PC-3 (cell line): ENCODE results near the gene MSGN1. TPM values are rescaled to one million over a fixed set of nuclear protein-coding genes. Genes with fewer than 3 reads are reported as not detected.
A peak's percentile ranks its signal among the peaks of the same experiment; 100 is the strongest.

ENCODE experiments used
- ATAC-seq: fragments of 200-7000 bp; cut with Tn5 transposase; 2 replicates; pipeline ENCODE4 v1.9.1; 2020; ENCODE audit warnings: mild to moderate bottlenecking, moderate library complexity
- BruUV-seq: library from RNA; stranded (reverse); fragments of 400-500 nt; replicated peaks from 2 replicates; lab custom pipeline; 2021; lab: Mats Ljungman, UMichigan
- CTCF ChIA-PET: fragments of 300-600 bp; sonication (Branson Sonifier 250); formaldehyde crosslinking; loops from one replicate; lab custom pipeline; 2022; ENCODE audit warnings: antibody characterized with exemption; lab: Charles Lee
- POLR2A ChIA-PET: fragments of 300-600 bp; sonication (Branson Sonifier 250); formaldehyde crosslinking; loops from one replicate; lab custom pipeline; 2022; ENCODE audit warnings: antibody characterized with exemption; ENCODE audit not compliant: unreplicated experiment; lab: Charles Lee
- DNase-seq: peaks from one replicate; pipeline ENCODE4 v3.0.0-alpha.2; 2015
- H2AFZ ChIP-seq: fragments of 300-600 bp; sonication (generic); 2 replicates; pipeline ENCODE4 v1.6.0; 2016; ENCODE audit warnings: antibody characterized with exemption, low read length
- H3F3A ChIP-seq: fragments of 300-600 bp; sonication (generic); one replicate; pipeline ENCODE4 v1.6.0; 2017; ENCODE audit warnings: antibody characterized with exemption, low read length, control low read depth, mild to moderate bottlenecking; ENCODE audit not compliant: unreplicated experiment
- H3K27ac ChIP-seq: fragments of 300-600 bp; sonication (generic); 2 replicates; pipeline ENCODE4 v1.5.1; 2016; ENCODE audit warnings: mild to moderate bottlenecking, low read length
- H3K27me3 ChIP-seq: fragments of 300-600 bp; sonication (generic); 2 replicates; pipeline ENCODE4 v1.6.1; 2016; ENCODE audit warnings: low read length, mixed read lengths
- H3K36me3 ChIP-seq: fragments of 300-600 bp; sonication (generic); 2 replicates; pipeline ENCODE4 v1.6.1; 2016; ENCODE audit warnings: low read depth, mixed run types, low read length, mixed read lengths
- H3K4me1 ChIP-seq: fragments of 300-600 bp; sonication (generic); 2 replicates; pipeline ENCODE4 v1.5.1; 2016; ENCODE audit warnings: low read length; ENCODE audit not compliant: insufficient read depth
- H3K4me2 ChIP-seq: fragments of 300-600 bp; sonication (generic); 2 replicates; pipeline ENCODE4 v1.6.0; 2016; ENCODE audit warnings: low read length
- H3K4me3 ChIP-seq: fragments of 300-600 bp; sonication (generic); 2 replicates; pipeline ENCODE4 v1.5.1; 2016; ENCODE audit warnings: mild to moderate bottlenecking, low read length, mixed read lengths
- H3K79me2 ChIP-seq: fragments of 300-600 bp; sonication (generic); 2 replicates; pipeline ENCODE4 v1.6.1; 2017; ENCODE audit warnings: low read length, mixed read lengths
- H3K9ac ChIP-seq: fragments of 300-600 bp; sonication (generic); 2 replicates; pipeline ENCODE4 v1.6.0; 2016; ENCODE audit warnings: mild to moderate bottlenecking, low read length
- H3K9me2 ChIP-seq: fragments of 300-600 bp; sonication (generic); replicated peaks from 2 replicates; pipeline ENCODE4 v1.6.1; 2016; ENCODE audit warnings: mixed run types, low read length, mixed read lengths
- H3K9me3 ChIP-seq: fragments of 300-600 bp; sonication (generic); 2 replicates; pipeline ENCODE4 v1.6.1; 2016; ENCODE audit warnings: low read length, mixed read lengths
- H4K20me1 ChIP-seq: fragments of 300-600 bp; sonication (generic); 2 replicates; pipeline ENCODE4 v1.6.1; 2016; ENCODE audit warnings: low read length, mixed read lengths
- EZH2 ChIP-seq: fragments of 300-600 bp; sonication (generic); IDR thresholded peaks from one replicate; pipeline ENCODE4 v1.6.1; 2017; ENCODE audit warnings: antibody characterized with exemption, mild to moderate bottlenecking, low read length; ENCODE audit not compliant: unreplicated experiment
- EZH2phosphoT487 ChIP-seq: fragments of 300-600 bp; sonication (generic); IDR thresholded peaks from 2 replicates; pipeline ENCODE4 v1.6.1; 2018; ENCODE audit warnings: mild to moderate bottlenecking, antibody characterized with exemption, low read length, borderline replicate concordance
- intact Hi-C: fragments of 100-400 bp; cut with micrococcal nuclease; formaldehyde crosslinking; loops from 2 replicates; pipeline ENCODE4 v1.9.0; 2023
- total RNA-seq: library from RNA; depleted of rRNA; stranded (reverse); fragments of >200 nt; gene quantifications from 2 replicates; pipeline ENCODE4 v1.2.3, GENCODE V29; 2014; rRNA removed
- TF ChIP-seq, protein P1 (sequence below): fragments of 300-600 bp; sonication (generic); conservative IDR thresholded peaks from 2 replicates; pipeline ENCODE4 v1.5.1; 2017; ENCODE audit warnings: antibody characterized with exemption, low read depth, mild to moderate bottlenecking, low read length

MSGN1 gene
- total RNA-seq, 1 experiment from 2014 or later = not detected

DNA sequence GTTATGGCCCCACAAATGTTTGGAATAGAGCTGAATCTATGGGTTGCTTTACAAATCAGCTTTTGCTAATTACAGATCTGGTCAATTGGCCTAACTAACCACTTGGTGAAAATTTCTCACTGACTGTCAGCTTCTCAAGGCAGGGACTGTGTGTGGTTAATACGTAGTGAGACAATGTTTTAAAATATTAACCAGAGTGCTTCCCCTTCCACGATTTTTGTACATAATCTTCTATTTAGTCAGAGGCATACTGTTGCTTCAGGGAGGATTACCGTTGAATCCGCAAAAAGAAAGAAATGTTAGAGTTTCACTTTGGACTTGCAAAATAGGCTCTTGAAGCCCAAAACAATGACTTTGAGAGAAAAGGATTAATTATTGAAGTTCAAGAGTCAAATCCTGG lies 47.3 kb downstream of the MSGN1 start:
- DNase-seq (no peak), ATAC-seq (no peak)
- POLR2A ChIA-PET = no interaction called here
- H2AFZ ChIP-seq = no peak overlapping the region
- intact Hi-C loops = no loop called here
- no peaks in the 10 kb centered on the region for H3K9me3 ChIP-seq
- no peaks in the 10 kb centered on the region for H3K9me2 ChIP-seq
- no peak overlapping the region for H3K27ac ChIP-seq
- BruUV-seq = no TSS peak
- CTCF ChIA-PET = no interaction called here
- H4K20me1 ChIP-seq = no peaks in the 10 kb centered on the region
- H3F3A ChIP-seq = no peaks in the 10 kb centered on the region
- H3K79me2 ChIP-seq = no peaks in the 10 kb centered on the region
- TF ChIP-seq EZH2 (no peak), EZH2phosphoT487 (no peak)
- TF ChIP-seq, protein P1, sequence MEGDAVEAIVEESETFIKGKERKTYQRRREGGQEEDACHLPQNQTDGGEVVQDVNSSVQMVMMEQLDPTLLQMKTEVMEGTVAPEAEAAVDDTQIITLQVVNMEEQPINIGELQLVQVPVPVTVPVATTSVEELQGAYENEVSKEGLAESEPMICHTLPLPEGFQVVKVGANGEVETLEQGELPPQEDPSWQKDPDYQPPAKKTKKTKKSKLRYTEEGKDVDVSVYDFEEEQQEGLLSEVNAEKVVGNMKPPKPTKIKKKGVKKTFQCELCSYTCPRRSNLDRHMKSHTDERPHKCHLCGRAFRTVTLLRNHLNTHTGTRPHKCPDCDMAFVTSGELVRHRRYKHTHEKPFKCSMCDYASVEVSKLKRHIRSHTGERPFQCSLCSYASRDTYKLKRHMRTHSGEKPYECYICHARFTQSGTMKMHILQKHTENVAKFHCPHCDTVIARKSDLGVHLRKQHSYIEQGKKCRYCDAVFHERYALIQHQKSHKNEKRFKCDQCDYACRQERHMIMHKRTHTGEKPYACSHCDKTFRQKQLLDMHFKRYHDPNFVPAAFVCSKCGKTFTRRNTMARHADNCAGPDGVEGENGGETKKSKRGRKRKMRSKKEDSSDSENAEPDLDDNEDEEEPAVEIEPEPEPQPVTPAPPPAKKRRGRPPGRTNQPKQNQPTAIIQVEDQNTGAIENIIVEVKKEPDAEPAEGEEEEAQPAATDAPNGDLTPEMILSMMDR = no peak
- 0 out of 2 replicates have a peak, but pooled peaks cover 3% of the 10 kb centered on the region for H3K27me3 ChIP-seq
- H3K4me3 ChIP-seq = no peak overlapping the region
- no peaks in the 10 kb centered on the region for H3K4me1 ChIP-seq
- H3K4me2 ChIP-seq = no peak overlapping the region
- no peak overlapping the region for H3K9ac ChIP-seq
- no peaks in the 10 kb centered on the region for H3K36me3 ChIP-seq

DNA sequence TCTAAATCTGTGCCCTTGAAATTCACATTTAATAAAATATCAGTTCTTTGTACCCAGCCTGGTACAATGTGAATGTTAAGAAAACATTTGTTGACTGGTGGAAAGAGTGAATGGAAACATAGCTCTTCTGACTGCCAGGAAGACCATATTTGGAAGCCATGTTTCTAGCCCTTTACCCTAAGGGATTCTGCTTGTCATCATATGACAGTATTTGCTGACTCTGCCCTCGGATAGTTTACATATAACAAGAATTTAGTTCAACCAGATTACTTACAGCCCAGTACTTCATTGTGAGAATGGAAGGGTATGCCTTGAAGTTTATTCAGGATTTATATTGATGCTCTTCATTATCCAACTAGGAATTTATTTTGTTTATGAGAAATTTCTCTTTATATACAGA lies 48.4 kb downstream of the MSGN1 start:
- H3F3A ChIP-seq = no peaks in the 10 kb centered on the region
- H4K20me1 ChIP-seq = no peaks in the 10 kb centered on the region
- no peaks in the 10 kb centered on the region for H3K9me3 ChIP-seq
- no peaks in the 10 kb centered on the region for H3K79me2 ChIP-seq
- intact Hi-C loops = no loop called here
- DNase-seq (no peak), ATAC-seq (no peak)
- H3K36me3 ChIP-seq = no peaks in the 10 kb centered on the region
- no TSS peak for BruUV-seq
- H3K9ac ChIP-seq = no peak overlapping the region
- no peak overlapping the region for H2AFZ ChIP-seq
- ChIA-PET POLR2A (no interaction called here), CTCF (no interaction called here)
- no peak overlapping the region for H3K4me3 ChIP-seq
- 0 out of 2 replicates have a peak, but pooled peaks cover 3% of the 10 kb centered on the region for H3K27me3 ChIP-seq
- no peaks in the 10 kb centered on the region for H3K9me2 ChIP-seq
- no peak overlapping the region for H3K27ac ChIP-seq
- TF ChIP-seq EZH2 (no peak), EZH2phosphoT487 (no peak)
- TF ChIP-seq, protein P1 = no peak
- no peak overlapping the region for H3K4me2 ChIP-seq
- no peaks in the 10 kb centered on the region for H3K4me1 ChIP-seq

DNA sequence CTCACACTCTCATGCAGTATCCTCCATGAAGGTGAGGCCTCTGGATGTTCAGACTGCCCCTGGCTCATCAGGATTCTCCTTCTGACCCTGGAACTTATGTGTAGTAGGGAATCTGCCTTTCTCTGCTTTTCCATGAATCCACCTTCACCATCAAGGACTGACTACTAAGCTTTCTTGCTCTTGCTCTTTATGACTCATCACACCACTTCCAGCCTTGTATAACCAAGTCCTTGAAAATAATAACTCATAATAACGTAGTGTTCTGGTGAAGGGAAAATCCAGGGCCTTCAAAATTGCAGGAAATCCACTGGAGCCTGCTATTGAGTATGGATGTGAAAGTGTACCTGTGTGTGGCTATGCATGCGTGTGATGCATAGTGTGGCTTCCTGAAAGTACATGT lies 50.9 kb downstream of the MSGN1 start:
- Histone ChIP-seq H2AFZ (no peak overlapping the region), H3K27me3 (no peaks in the 10 kb centered on the region), H3F3A (no peaks in the 10 kb centered on the region), H3K79me2 (no peaks in the 10 kb centered on the region), H3K4me1 (no peaks in the 10 kb centered on the region), H3K9me3 (no peaks in the 10 kb centered on the region), H3K4me3 (no peak overlapping the region), H4K20me1 (no peaks in the 10 kb centered on the region), H3K36me3 (no peaks in the 10 kb centered on the region), H3K9me2 (no peaks in the 10 kb centered on the region), H3K9ac (no peak overlapping the region), H3K27ac (no peak overlapping the region), H3K4me2 (no peak overlapping the region)
- ChIA-PET CTCF (no interaction called here), POLR2A (no interaction called here)
- no peak for TF ChIP-seq EZH2phosphoT487
- TF ChIP-seq, protein P1 = no peak
- TF ChIP-seq EZH2 = no peak
- intact Hi-C loops = no loop called here
- peak; percentile 11 for DNase-seq
- no peak for ATAC-seq
- BruUV-seq = no TSS peak

Other genes with a start within 250 kb of the MSGN1 start
- 14.1 and 15.6 TPM in 2 replicates for gene SMC6, start 62.6 kb upstream of the MSGN1 start, total RNA-seq
- 21.1 and 21.4 TPM in 2 replicates for gene GEN1, start 62.3 kb upstream of the MSGN1 start, total RNA-seq
- gene KCNS3, start 62.2 kb downstream of the MSGN1 start, total RNA-seq = 5.8 and 7.9 TPM in 2 replicates